Subcutaneous adipose tissue (tissue), 4 donors: ENCODE measurements around the gene FHOD3. TPM values are rescaled to one million over a fixed set of nuclear protein-coding genes. Genes with fewer than 3 reads are reported as not detected.

Experiments
- CTCF ChIP-seq: fragments of 450-650 bp; IDR thresholded peaks from one replicate; pipeline ENCODE4 v1.5.1; 2016; ENCODE audit warnings: low read depth, mild to moderate bottlenecking, control low read depth, antibody characterized with exemption, moderate library complexity
- total RNA-seq, 4 donors: library from RNA; depleted of rRNA; stranded (reverse); fragments of >200 nt; gene quantifications; one replicate each; pipeline ENCODE4 v1.1.0, GENCODE V29; 2016

Gene FHOD3
- total RNA-seq, 4 donors from 2014 or later, result 1.5 to 5.4 (median 3.3) TPM

DNA sequence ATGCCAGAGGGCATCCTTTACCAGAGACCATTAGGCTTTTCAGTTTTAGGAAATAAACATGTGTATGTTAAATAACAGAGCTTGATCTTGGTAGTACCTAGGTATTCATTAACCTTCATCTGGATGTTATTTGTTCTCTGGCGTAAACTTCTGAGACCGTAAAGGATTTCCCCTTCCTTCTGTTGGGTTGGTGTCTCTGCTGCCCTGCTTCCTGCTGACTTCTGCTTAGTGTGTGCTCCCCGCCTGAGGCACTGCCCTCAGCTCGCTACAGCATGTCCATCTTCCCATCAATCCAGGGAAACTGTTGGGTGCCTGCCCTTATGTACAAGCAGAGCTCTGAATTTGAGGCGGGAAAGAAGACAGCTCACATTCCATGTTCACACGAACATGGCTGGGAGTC is 353.4 kb downstream of the FHOD3 start:
- no peak for TF ChIP-seq CTCF

- TF ChIP-seq CTCF, result no peak
Observed at GRCh38 chr18:36652503-36652902, 355.0 kb downstream of the FHOD3 start.

DNA sequence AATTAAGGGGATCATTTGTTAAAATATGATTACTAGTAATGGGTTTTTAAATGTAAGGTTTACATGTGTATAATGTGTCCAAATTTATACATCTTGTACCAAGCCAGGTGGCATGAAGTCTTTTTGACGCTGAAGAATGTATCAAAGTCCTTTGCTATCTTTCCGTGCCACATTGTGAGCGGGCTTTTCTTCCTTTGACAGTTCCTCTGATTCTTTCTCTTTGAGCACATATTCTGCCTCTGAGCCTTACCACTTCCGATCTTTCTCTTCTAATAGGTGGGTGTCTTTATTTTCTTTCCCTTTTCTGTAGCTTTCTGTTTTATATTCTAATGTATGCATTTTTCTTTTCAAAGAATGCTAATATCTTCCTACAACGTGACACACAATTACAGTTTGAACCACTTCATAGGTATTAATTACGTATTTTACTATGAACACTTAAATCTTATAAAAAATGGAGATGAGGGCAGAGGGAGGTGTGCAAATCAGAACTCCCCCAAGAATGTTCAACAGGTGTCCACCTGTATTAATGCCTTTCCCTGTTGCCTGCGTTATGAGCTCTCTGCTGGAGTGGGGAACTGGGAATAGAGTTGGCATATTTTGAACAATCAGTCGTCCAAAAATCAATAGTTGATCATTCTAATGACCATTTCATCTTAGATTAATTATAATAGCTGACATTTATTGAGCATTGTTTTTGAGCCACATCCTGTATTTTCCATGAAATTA is 355.8 kb downstream of the FHOD3 start:
- no peak for TF ChIP-seq CTCF

DNA sequence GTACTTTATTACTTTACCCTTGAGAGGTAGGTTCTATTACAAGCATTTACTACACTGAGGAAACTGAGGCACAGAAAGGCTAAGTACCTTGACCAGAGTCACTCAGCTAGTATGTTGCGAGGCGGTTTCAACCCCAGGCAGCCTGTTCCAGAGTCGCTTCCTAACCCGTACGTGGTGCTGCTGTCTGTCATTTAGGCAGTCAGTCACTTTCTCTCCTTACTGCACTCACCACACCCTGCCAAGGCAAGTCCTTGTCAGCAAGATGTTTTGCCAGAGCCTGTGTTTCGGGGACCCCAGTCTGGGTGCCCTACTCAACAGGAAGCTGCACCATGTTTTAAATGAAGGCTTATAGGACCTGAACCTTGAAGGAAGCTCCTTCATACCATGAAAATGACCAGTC is 356.4 kb downstream of the FHOD3 start:
- TF ChIP-seq CTCF, result no peak

DNA sequence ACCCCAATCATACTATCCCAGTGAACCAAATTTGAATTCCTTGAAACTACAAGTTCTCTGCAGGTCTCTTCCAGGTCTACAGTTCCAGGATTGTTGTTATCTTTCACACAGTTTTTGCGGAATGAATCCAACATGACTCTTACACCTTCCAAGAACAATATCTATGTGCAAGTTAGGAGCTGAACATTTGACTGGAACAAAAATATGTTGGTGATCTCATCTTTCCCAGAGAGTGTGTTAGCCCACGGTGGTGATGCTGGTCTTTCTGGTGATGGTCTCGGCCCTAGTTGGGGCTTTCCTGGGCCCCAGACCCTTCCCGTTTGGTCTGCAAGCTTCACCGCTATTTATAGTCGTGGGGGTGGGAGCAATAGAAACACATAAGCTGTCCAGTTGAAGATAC is 357.6 kb downstream of the FHOD3 start:
- TF ChIP-seq CTCF, result no peak

- TF ChIP-seq CTCF, result no peak
Observed at GRCh38 chr18:36655930-36656329, 358.4 kb downstream of the FHOD3 start.

DNA sequence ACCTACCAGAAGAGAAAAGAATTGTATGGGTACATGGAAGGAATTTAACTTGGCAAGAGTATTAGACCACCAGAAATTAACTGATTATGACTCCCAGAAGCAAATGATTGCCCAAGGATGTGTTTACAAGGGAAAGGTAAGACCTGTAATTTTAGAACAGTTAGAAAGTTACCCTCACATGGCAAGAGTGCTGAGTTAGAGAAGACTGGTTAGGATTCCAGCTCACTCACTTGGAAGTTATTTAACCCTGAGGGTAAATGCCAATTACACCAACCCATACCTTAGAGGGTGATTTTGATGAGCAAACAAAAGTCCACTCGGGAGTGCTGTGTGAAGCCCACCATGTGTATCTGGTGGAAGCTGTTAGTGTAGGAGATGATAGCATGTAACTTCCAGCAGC is 361.1 kb downstream of the FHOD3 start:
- no peak for TF ChIP-seq CTCF
